Endometrial microvascular endothelial cells (primary cell): ENCODE measurements around the gene MAST3. TPM values are rescaled to one million over a fixed set of nuclear protein-coding genes. Genes with fewer than 3 reads are reported as not detected.

Experiments used
- in situ Hi-C: cut with HindIII; loops from 2 replicates; pipeline ENCODE4 v1.10.0; 2017; ENCODE audit warnings: low sequenced_read_pairs, low pct_unique_long_range_greater_than_20kb; ENCODE audit errors: inconsistent ontology term
- total RNA-seq: library from RNA; depleted of rRNA; stranded (reverse); fragments of >200 nt; gene quantifications from one replicate; pipeline ENCODE4 v1.2.3, GENCODE V29; 2015; ENCODE audit errors: inconsistent ontology term

MAST3 gene
- total RNA-seq, 1 donor from 2014 or later: 4.2 TPM

DNA sequence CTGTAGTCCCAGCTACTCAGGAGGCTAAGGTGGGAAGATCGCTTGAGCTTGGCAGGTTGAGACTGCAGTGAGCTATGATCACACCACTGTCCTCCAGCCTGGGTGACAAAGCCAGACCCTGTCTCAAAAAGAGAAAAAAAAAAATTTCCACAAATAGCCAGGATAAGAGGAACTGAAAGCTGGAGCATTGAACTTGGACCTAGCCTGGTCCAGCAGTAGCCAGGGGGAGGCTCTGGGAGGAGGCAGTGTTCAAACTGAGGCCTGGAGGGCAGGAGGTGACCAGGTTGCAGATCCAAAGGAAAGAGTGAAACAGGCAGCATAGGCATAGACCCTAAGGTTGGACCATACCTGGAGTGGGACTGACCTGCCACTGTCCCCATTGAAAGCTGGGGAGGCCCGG is 28.5 kb downstream of the MAST3 start:
- in situ Hi-C loops: no loop called here

DNA sequence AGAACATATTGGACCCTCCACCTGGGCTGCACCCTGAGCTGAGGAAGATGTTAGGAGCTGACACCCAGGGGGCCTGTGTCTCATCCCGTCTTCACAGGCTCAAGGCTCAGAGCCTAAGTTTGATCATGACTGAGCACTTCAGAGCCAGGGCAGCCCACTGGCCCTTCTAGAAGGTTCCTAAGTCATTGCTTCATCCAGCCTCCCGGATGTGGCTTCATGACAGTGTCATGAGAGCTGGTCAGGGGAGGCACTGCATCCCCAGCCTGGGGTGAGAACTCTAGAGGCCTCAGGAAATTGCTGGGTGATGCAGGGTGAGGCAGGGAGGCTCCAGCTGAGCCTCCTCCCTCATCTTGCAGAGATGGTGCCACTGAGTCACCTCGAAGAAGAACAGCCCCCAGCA is 30.5 kb downstream of the MAST3 start:
- in situ Hi-C loops: no loop called here

DNA sequence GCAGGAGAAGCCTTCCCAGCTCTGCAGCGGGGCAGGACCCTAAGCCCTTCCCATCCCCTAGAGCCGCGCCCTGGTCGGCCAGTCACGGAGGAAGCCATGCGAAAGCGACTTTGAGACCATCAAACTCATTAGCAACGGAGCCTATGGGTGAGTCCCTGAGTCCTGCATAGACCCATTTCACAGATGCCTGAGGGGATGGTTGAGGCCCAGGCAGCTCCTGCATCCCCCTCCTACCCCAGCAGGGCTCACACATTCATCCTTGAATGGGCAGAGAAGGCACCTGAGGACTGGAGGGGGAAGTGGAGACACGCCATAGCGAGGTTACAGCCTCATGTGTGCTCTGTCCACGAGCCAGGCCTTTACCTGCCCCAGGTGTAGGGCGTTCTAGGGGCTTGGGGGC is 31.2 kb downstream of the MAST3 start:
- in situ Hi-C loops: no loop called here

DNA sequence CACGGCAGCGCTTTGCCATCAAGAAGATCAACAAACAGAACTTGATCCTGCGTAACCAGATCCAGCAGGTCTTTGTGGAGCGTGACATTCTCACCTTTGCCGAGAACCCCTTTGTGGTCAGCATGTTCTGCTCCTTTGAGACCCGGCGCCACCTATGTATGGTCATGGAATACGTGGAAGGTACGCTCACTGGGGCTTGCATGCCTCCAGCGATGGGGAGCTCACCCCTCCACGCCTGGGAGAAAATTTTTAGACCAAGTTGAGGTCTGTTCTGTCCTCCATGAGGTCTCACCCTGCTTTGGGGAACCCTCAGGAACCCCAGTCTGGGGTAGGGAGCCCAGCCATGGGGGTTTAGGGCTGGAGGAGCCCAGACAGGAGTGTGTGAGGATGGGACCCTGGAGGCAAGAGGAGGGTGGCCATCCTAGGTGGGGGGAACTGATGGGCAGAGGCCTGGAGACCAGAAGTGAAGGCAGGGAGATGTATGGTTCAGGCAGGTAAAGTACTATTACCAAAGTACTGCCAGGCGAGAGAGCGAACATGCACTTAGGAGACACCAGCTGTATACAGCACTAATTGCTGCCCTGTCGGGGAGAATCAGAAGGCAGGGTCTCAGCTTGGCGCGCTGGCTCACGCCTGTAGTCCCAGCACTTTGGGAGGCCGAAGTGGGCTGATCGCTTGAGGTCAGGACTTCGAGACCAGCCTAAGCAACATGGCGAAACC is 33.1 kb downstream of the MAST3 start:
- in situ Hi-C loops: no loop called here

DNA sequence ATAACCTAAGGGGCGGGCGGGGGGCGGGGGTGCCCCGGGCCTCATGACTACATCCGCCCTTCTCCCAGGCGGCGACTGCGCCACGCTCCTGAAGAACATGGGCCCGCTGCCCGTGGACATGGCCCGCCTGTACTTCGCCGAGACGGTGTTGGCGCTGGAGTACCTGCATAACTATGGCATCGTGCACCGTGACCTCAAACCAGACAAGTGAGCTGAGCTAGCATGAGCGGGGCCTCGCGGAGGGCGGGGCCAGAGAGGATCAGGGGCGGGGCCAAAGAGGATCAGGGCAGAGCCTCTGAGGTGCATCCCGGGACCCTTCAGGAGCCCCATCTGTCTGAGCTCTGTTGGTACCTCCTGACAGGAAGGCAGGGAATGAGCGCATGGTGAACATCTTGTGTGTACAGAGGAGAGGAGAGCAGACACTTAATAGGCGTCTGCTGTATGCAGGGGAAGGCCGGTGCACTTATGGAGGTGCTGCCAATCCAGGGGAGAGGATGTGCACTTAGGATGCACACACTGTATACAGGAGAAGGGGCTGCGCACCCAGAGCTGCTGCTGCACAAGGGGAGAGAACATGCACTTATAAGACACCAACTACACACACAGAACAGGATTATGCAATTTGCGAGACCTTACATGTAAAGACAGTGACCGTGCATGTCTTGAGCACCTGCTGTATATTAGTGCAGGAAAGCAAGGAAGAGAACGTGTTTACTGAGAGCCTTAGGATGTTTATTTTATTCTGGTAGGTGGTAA is 34.4 kb downstream of the MAST3 start:
- in situ Hi-C loops: no loop called here

DNA sequence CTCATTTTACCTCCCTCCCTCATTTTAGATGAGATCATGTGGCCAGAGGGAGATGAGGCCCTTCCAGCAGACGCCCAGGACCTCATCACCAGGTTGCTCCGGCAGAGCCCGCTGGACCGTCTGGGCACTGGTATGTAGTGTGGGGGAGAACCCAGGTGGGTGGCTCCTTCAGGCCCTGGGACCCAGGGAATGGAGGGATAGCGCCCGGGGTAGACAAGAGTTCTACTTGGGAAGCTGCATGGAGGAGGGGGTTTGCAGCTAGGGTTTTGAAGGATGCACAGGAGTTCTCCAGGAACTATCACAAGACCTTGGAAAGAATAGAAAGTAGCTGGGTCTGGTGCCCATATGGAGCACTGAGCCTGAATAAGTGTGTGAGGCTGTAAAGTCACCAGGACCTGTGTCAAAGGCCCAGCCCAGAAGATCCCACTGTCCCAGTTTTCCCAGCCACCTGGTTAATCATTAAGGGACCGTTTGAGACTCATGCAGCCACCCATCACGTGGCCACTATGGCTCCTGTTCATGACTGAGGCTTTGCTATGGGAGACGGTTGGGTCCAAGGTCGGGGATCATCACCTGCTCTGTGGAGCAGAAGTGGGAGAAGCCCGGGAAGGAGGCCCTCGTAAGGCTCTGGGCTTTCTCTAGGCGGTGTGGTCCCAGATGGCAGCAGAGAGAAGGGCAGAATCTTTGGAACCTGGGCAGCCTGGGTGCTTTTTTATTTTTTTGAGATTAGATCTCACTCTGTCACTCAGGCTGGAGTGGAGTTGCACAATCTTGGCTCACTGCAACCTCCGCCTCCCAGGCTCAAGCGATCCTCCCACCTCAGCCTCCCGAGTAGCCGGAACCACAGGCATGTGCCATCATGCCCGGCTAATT is 38.4 kb downstream of the MAST3 start:
- in situ Hi-C loops: no loop called here

DNA sequence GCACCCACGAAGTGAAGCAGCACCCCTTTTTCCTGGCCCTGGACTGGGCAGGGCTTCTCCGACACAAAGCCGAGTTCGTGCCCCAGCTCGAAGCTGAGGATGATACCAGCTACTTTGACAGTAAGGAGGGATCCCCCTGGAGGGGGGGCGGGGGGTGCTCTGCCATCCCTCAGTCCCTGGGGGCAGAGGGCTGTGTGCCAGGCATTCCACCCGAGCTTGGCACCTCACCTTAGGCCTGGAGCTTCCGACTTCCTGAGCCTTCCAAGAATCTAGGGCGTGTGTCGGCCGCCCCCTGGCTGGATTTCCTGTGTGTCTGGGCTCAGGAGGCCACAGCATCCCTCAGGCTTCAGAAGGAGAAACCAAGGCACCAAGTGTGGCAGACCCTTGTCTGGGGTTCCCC is 39.7 kb downstream of the MAST3 start:
- in situ Hi-C loops: no loop called here

DNA sequence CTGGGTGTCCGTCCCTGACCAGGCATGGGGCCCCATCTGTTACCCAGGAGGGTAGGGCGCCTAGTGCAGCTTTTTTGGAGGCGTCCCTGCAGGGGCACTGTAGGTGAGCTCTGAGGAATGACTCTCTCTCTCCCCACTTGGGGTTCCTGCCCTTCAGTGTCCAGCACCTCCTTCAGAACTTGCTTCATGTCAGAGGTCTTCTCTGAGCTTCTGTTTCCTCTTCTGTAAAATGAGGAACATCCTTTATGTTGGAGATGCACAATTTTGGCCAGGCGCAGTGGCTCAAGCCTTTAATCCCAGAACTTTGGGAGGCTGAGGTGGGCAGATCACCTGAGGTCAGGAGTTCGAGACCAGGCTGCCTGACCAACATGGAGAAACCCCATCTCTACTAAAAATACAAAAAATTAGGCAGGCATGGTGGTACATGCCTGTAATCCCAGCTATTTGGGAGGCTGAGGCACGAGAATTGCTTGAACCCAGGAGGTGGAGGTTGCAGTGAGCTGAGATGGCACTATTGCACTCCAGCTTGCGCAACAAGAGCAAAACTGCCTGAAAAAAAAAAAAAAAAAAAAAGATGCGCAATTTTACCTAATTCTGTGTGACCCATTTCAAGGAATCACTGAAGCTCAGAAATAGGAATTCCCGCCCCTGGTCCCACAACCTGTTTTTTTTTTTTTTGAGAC is 40.2 kb downstream of the MAST3 start:
- in situ Hi-C loops: no loop called here

DNA sequence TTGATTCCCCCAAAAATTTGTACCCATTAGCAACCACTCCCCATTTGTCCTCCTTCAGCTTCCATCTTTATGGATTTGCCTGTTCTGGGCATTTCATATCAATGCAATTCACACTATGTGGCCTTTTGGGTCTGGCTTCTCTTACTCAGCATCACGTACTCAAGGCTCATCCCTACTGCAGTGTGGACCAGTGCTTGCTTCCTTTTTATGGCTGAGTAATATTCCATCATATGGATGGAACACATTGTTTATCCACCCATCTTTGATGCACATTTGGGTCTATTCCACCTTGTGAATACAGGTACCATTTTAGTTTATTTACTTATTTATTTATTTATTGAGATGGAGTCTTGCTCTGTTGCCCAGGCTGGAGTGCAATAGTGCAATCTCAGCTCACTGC is 42.9 kb downstream of the MAST3 start:
- in situ Hi-C loops: no loop called here

DNA sequence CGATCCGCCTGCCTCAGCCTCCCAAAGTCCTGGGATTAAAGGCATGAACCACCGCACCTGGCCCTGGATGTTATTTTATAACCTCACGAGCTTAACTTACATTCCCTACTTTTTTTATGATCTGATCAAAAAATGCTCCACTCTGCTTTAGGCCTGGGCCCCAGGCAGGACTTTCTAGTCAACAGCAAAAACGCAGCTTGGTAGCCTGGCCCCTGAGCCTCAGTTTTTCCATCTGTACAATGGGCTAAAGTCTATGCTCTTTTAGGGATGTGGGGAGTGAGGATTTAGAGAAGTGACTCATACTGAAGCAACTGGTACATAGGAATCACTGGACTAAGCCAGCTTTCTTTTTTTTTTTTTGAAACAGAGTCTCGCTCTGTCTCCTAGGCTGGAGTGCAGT is 43.5 kb downstream of the MAST3 start:
- in situ Hi-C loops: no loop called here

DNA sequence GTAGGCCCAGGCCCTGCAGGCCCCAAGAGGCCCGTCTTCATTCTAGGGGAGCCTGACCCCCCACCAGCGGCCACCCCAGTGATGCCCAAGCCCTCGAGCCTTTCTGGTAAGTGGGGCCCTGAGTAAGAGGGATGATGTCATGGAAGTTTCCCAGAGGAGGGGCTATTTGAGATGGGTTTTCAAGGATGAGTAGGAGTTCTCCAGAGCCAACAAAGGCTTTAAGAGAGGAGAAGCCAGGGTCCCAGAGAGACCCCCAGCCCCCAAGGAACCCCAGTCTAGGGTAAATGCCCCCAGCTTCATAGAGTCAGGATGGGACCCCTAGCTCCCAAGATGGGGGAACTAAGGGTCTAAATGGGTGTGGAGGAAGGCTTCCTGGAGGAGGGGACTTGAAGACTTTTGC is 46.3 kb downstream of the MAST3 start:
- in situ Hi-C loops: no loop called here

DNA sequence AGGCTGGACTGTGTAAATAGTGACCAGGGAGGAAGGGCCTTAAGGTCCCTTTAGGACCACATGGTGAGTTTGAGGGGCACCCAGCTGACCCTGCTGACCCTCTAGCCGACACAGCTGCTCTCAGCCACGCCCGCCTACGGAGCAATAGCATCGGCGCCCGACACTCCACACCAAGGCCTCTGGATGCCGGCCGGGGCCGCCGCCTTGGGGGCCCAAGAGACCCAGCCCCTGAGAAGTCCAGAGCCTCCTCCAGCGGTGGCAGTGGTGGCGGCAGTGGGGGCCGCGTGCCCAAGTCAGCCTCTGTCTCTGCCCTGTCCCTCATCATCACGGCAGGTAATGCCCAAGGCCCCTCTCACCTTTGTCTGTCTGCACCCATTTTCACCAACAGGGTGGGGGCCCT is 46.8 kb downstream of the MAST3 start:
- in situ Hi-C loops: no loop called here

DNA sequence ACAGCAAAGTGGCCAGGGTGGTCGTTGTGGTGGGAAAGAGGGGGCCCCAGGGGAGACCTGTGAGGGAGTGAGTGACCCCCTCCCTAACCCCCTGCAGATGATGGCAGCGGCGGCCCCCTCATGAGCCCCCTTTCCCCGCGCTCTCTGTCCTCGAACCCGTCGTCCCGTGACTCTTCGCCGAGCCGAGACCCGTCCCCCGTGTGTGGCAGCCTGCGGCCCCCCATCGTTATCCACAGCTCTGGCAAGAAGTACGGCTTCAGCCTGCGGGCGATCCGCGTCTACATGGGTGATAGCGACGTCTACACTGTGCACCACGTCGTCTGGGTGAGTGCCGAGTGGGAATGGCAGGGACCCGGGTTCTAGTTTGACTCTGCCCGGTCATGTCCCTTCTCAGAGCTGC is 47.3 kb downstream of the MAST3 start:
- in situ Hi-C loops: no loop called here

DNA sequence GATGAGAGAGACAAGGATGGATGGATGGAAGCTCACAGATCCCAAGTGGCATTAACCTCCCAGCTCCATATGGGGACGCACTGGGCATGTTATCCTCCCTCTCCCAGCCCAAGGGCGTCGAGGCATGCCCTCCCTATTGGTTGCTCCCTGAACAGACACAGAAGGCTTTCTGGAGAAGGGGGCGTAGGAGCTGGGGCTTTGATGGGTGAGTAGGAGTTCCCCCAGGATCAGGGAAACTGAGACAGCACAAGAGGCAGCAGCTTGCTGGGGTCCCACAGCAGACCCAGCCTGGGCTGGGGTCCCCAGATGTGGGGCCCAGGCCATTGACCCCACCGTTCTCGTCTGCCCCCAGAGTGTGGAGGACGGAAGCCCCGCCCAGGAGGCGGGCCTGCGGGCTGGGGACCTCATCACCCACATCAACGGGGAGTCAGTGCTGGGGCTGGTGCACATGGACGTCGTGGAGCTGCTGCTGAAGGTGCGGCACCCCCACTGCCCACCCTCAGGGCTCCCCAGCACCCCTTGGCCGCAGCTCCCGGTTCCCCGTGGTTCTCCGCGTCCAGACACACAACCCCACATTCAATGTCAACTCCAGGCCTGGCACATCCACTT is 47.9 kb downstream of the MAST3 start:
- in situ Hi-C loops: no loop called here

DNA sequence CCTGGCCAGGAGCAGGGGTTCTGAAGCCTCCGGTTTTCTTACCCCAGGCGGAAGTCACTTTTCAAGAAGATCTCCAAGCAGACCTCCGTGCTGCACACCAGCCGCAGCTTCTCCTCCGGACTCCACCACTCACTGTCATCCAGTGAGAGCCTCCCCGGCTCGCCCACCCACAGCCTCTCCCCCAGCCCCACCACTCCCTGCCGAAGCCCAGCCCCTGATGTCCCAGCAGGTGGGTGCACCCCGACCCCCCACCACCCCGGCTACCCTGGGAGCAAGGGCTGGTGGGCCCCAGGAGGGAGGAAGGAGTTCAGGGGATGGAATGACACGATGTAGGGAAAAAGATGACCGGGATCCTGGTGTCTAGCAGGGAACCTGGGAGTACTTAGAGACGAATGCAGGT is 49.8 kb downstream of the MAST3 start:
- in situ Hi-C loops: no loop called here

DNA sequence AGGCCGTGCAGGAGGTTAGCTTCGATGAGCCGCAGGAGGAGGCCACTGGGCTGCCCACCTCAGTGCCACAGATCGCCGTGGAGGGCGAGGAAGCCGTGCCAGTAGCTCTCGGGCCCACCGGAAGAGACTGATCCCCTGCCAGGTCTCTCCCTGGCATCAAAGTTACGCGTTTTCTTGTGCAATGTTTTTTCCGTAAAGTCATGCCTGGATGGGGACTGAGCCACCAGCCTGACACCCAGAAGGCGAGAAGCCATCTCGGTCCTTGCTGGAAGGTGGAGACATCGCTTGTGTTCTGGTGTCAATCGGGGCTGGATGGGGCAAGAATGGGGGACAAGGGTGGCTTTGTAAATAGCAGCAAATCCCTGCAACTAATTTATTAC is 52.0 kb downstream of the MAST3 start:
- in situ Hi-C loops: no loop called here

DNA sequence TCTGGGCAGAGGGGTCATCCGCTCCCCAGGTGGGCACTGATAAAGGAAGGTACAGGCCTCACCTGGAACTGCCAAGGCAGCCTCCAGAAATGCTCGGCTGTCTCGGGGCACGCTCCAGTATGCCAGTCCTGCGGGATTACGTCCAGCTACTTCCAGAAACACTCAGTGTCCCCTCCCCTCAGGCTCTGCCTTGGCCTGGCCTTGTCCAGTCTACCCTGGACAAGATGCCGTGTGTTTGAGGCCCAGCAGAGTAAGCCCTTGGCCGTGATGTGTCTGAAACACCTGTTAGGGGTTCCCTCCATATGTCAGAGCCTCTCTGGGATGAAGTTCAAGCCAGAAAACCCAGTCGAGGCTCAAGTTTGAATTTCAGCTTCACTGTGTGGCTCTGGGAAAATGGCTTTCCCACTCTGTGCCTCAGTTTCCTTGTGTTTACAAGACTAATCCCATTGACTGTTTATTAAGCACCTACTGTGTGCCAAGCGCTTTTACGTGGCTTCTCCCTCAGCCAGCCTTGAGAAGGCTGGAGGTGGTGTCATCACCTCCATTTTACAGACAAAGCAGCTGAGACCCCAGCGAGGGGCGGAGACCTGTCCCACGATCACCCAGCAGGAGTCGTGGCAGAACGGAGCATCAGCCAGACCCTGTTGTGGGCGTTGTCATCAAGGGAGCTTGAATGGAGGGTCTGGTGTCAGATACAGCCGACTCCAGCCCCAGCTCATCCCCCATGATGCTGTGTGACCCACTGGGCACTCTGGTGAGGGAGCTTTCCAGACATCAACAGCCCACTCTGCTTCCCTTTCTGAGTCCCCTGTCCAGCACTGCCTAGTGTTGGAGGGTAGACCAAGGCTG is 53.4 kb downstream of the MAST3 start:
- in situ Hi-C loops: no loop called here

DNA sequence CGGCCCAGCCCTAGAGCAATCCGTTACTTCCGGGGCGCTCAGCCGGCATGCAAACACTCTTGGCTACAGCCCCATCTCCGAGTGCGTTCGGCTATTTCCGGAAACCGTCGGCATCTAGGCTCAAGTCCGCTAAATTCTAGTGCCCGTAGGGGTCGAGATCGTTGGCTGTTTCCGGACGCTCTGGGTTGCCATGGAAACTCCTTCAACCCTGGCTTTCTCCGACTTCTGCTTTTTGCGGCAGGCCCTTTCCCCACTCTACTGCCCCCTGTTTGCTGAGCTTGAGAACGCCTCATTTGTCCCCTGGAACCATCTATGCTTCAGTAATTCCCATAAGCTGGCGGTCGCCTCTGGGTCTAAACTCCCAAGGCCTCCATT is 54.9 kb downstream of the MAST3 start:
- in situ Hi-C loops: no loop called here
